Left lobe of liver (tissue), 2 donors: ENCODE results near the gene MED27. TPM values are rescaled to one million over a fixed set of nuclear protein-coding genes. Genes with fewer than 3 reads are reported as not detected.

Experiments used
- ATAC-seq: fragments of 200-7000 bp; cut with Tn5 transposase; one replicate; pipeline ENCODE4 v1.9.1; 2020; ENCODE audit warnings: mild to moderate bottlenecking, moderate library complexity
- DNase-seq: peaks from one replicate; pipeline ENCODE4 v3.0.0-alpha.2; 2020; ENCODE audit warnings: low spot score
- total RNA-seq: library from RNA; stranded (reverse); gene quantifications from one replicate; pipeline ENCODE4 v1.2.1, GENCODE V29; 2021
- donor health status: DM: no; HTN: no; CAD: no; lungs with moderate emphysema.
- donor health status: DM: no; HTN: yes; CAD: no.

Gene MED27
- total RNA-seq, 1 donor from 2014 or later: 4.8 TPM

- DNase-seq (no peak), ATAC-seq (no peak)
Measured at GRCh38 chr9:131824155-131824594, 255.5 kb downstream of the MED27 start.

- no peak for ATAC-seq
- DNase-seq: no peak
Measured at GRCh38 chr9:131823701-131824146, 255.9 kb downstream of the MED27 start.

GRCh38 chr9:131818089-131818488 is 261.6 kb downstream of the MED27 start:
- DNase-seq (no peak), ATAC-seq (no peak)

GRCh38 chr9:131817627-131818026 is 262.0 kb downstream of the MED27 start:
- DNase-seq (no peak), ATAC-seq (no peak)

GRCh38 chr9:131817073-131817472 is 262.6 kb downstream of the MED27 start:
- ATAC-seq (no peak), DNase-seq (no peak)

GRCh38 chr9:131815970-131816873 is 263.4 kb downstream of the MED27 start:
- no peak for ATAC-seq
- DNase-seq: no peak

- ATAC-seq (no peak), DNase-seq (no peak)
Measured at GRCh38 chr9:131814707-131815106, 265.0 kb downstream of the MED27 start.

- no peak for DNase-seq
- no peak for ATAC-seq
Measured at GRCh38 chr9:131813116-131813515, 266.6 kb downstream of the MED27 start.

GRCh38 chr9:131812116-131812790 is 267.4 kb downstream of the MED27 start:
- DNase-seq: no peak
- no peak for ATAC-seq

GRCh38 chr9:131811405-131811804 is 268.3 kb downstream of the MED27 start:
- ATAC-seq (no peak), DNase-seq (no peak)

GRCh38 chr9:131810351-131811170 is 269.1 kb downstream of the MED27 start:
- DNase-seq (no peak), ATAC-seq (no peak)

Other genes with a start within 250 kb of the MED27 start
- gene NTNG2, start 82.2 kb upstream of the MED27 start, total RNA-seq: 0.38 TPM